ENCODE data around the gene ZNF518A. TPM values are rescaled to one million over a fixed set of nuclear protein-coding genes. Genes with fewer than 3 reads are reported as not detected.
A peak's percentile ranks its signal among the peaks of the same experiment; 100 is the strongest.

ZNF518A gene
- total and polyA plus RNA-seq, 10 of the 15 experiments (the other 5 are each of a cell fraction or from before 2014, with no cell fraction given): 3.7 to 24.4 (median 15.4) TPM

- TF ChIP-seq CUX1 (IDR thresholded peaks at IDR 0.05; ENCODE audit: insufficient replicate concordance, low read depth, low read length) (peak; percentile 53), RELB (IDR thresholded peaks at IDR 0.05; ENCODE audit: low read depth) (peak; percentile 92)
Observed at GRCh38 chr10:96089670-96090462, 40.2 kb upstream of the ZNF518A start (continued).

Measured in GM12878 (cell line).